HEK293T (cell line): ENCODE results near the gene KCNK5.

Experiments used
- ARNT ChIP-seq: fragments of 450-650 bp; IDR thresholded peaks from 2 replicates; pipeline ENCODE4 v1.6.1; 2017; ENCODE audit warnings: mild to moderate bottlenecking
- BHLHE40 ChIP-seq: fragments of 450-650 bp; IDR thresholded peaks from 2 replicates; pipeline ENCODE4 v1.6.1; 2016; ENCODE audit warnings: mild to moderate bottlenecking, moderate library complexity, borderline replicate concordance
- CTBP1 ChIP-seq: fragments of 450-650 bp; IDR thresholded peaks from 2 replicates; pipeline ENCODE4 v1.6.1; 2016; ENCODE audit warnings: borderline replicate concordance
- FOXM1 ChIP-seq: fragments of 450-650 bp; IDR thresholded peaks from 2 replicates; pipeline ENCODE4 v1.6.1; 2017; ENCODE audit warnings: mild to moderate bottlenecking, borderline replicate concordance
- SP1 ChIP-seq: fragments of 450-650 bp; IDR thresholded peaks from 2 replicates; pipeline ENCODE4 v1.6.1; 2017
- SUZ12 ChIP-seq: fragments of 450-650 bp; IDR thresholded peaks from 2 replicates; pipeline ENCODE4 v1.6.1; 2016; ENCODE audit warnings: mild to moderate bottlenecking
- TARDBP ChIP-seq: fragments of 450-650 bp; IDR thresholded peaks from 2 replicates; pipeline ENCODE4 v1.6.1; 2016

- TF ChIP-seq BHLHE40, result no peak
- no peak for TF ChIP-seq CTBP1
- no peak for TF ChIP-seq SUZ12
- no peak for TF ChIP-seq TARDBP
- no peak for TF ChIP-seq ARNT
- no peak for TF ChIP-seq FOXM1
- no peak for TF ChIP-seq SP1
Measured at GRCh38 chr6:39169448-39170344, 59.6 kb downstream of the KCNK5 start.
